ENCODE data around the gene SLC11A1. TPM values are rescaled to one million over a fixed set of nuclear protein-coding genes. Genes with fewer than 3 reads are reported as not detected.

SLC11A1 gene
- total RNA-seq, 2 experiments from 2014 or later = 0.13 to 0.23 TPM

GRCh38 chr2:218369330-218369729 lies 12.7 kb upstream of the SLC11A1 start:
- no peak overlapping the region for H3K4me3 Mint-ChIP-seq
- POLR2A ChIA-PET = interaction anchor here (0.7 to 0.9 kb wide), 2 partner anchors 27 to 99 kb away, joined by 3 to 4 read pairs; partner anchors contain the start of genes AAMP and PNKD
- intact Hi-C loops (cut with micrococcal nuclease) = no loop called here
- no peaks in the 10 kb centered on the region for H3K36me3 Mint-ChIP-seq (ENCODE audit: low read depth)
- no peak for TF ChIP-seq CTCF (IDR thresholded peaks at IDR 0.05)
- ATAC-seq (no peak), DNase-seq (no peak)
- H3K27ac Mint-ChIP-seq = no peak overlapping the region
- CTCF ChIA-PET = interaction anchor here (1.0 kb wide), 1 partner anchor 68 kb away, joined by 3 read pairs; no protein-coding TSS in a partner anchor
- H3K27me3 Mint-ChIP-seq = peaks cover 1% of the 10 kb centered on the region
- peaks cover 16% of the 10 kb centered on the region for H3K4me1 Mint-ChIP-seq (ENCODE audit: low read depth)
- no peaks in the 10 kb centered on the region for H3K9me3 Mint-ChIP-seq

GRCh38 chr2:218370410-218371063 lies 11.5 kb upstream of the SLC11A1 start:
- no peaks in the 10 kb centered on the region for H3K9me3 Mint-ChIP-seq
- H3K36me3 Mint-ChIP-seq (ENCODE audit: low read depth) = no peaks in the 10 kb centered on the region
- no peak overlapping the region for H3K4me3 Mint-ChIP-seq
- H3K27ac Mint-ChIP-seq = no peak overlapping the region
- peaks cover 1% of the 10 kb centered on the region for H3K27me3 Mint-ChIP-seq
- H3K4me1 Mint-ChIP-seq (ENCODE audit: low read depth) = peaks cover 16% of the 10 kb centered on the region
- CTCF ChIA-PET = interaction anchor here (0.6 kb wide), 1 partner anchor 14 kb away, joined by 4 read pairs; the partner anchor contains the start of gene CATIP
- POLR2A ChIA-PET = interaction anchor here (1.0 kb wide), 1 partner anchor 10 kb away, joined by 3 read pairs; no protein-coding TSS in a partner anchor
- intact Hi-C loops (cut with micrococcal nuclease) = no loop called here
- TF ChIP-seq CTCF (IDR thresholded peaks at IDR 0.05) = no peak
- DNase-seq (no peak), ATAC-seq (no peak)

- CTCF ChIA-PET = no interaction called here
Measured at GRCh38 chr2:218371983-218372350, 10.1 kb upstream of the SLC11A1 start.

GRCh38 chr2:218374795-218375194 lies 7.3 kb upstream of the SLC11A1 start:
- POLR2A ChIA-PET = no interaction called here

More at GRCh38 chr2:218371983-218372350, 10.1 kb upstream of the SLC11A1 start:
- Mint-ChIP-seq H3K27me3 (peaks cover 1% of the 10 kb centered on the region), H3K27ac (no peak overlapping the region), H3K9me3 (no peaks in the 10 kb centered on the region), H3K4me3 (no peak overlapping the region), H3K4me1 (ENCODE audit: low read depth) (peaks cover 16% of the 10 kb centered on the region), H3K36me3 (ENCODE audit: low read depth) (no peaks in the 10 kb centered on the region)
- ATAC-seq (no peak), DNase-seq (no peak)
- no peak for TF ChIP-seq CTCF (IDR thresholded peaks at IDR 0.05)
- POLR2A ChIA-PET = no interaction called here
- intact Hi-C loops (cut with micrococcal nuclease) = no loop called here

More at GRCh38 chr2:218374795-218375194, 7.3 kb upstream of the SLC11A1 start:
- TF ChIP-seq CTCF (IDR thresholded peaks at IDR 0.05) = no peak
- CTCF ChIA-PET = interaction anchor here (1.7 kb wide), 1 partner anchor 18 kb away, joined by 8 read pairs; the partner anchor contains the start of gene CATIP
- Mint-ChIP-seq H3K27me3 (no peaks in the 10 kb centered on the region), H3K4me1 (ENCODE audit: low read depth) (peaks cover 4% of the 10 kb centered on the region), H3K27ac (no peak overlapping the region), H3K36me3 (ENCODE audit: low read depth) (no peaks in the 10 kb centered on the region), H3K4me3 (no peak overlapping the region), H3K9me3 (no peaks in the 10 kb centered on the region)
- intact Hi-C loops (cut with micrococcal nuclease) = no loop called here
- ATAC-seq = no peak
- no peak for DNase-seq

Data from activated CD8-positive, alpha-beta T cell treated with anti-CD3 and anti-CD28 coated beads for 36 hours (primary cell).